ENCODE measurements around the gene OTUB1. TPM values are rescaled to one million over a fixed set of nuclear protein-coding genes. Genes with fewer than 3 reads are reported as not detected.

Gene OTUB1
- total and polyA plus RNA-seq, 2 experiments from 2014 or later: 119 to 269 TPM

DNA sequence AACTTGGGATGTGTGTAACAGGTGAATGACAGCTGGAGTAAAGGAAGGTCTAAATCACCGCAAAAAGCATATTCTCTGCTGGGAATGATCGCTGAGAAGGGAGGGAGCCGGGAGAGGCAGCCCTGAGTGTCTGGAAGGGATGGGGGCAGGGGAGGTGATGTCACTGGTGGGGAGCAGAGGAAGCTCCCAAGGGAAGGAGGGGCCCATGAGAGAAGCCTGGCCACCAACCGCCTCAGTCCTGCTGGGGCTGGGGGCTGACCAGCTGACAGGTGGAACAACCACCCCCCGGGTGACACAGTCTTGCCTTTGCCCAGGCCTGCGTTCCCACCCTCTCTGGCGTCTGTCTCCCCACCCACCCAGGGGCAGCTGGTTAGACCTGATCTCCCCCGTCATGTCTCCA, 43.5 kb downstream of the OTUB1 start:
- Histone ChIP-seq H3K36me3 (no peaks in the 10 kb centered on the region), H3K9me3 (ENCODE audit: low read depth) (no peaks in the 10 kb centered on the region), H3K4me3 (no peak overlapping the region), H3K27me3 (peaks cover 23% of the 10 kb centered on the region), H3K4me1 (ENCODE audit: low read depth) (peaks cover 11% of the 10 kb centered on the region), H3K27ac (no peak overlapping the region)
- no peak for DNase-seq (ENCODE audit: low read depth in 1 of 2, low spot score in 1 of 2)
- TF ChIP-seq, protein P1, sequence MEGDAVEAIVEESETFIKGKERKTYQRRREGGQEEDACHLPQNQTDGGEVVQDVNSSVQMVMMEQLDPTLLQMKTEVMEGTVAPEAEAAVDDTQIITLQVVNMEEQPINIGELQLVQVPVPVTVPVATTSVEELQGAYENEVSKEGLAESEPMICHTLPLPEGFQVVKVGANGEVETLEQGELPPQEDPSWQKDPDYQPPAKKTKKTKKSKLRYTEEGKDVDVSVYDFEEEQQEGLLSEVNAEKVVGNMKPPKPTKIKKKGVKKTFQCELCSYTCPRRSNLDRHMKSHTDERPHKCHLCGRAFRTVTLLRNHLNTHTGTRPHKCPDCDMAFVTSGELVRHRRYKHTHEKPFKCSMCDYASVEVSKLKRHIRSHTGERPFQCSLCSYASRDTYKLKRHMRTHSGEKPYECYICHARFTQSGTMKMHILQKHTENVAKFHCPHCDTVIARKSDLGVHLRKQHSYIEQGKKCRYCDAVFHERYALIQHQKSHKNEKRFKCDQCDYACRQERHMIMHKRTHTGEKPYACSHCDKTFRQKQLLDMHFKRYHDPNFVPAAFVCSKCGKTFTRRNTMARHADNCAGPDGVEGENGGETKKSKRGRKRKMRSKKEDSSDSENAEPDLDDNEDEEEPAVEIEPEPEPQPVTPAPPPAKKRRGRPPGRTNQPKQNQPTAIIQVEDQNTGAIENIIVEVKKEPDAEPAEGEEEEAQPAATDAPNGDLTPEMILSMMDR (IDR thresholded peaks at IDR 0.05; ENCODE audit: low read depth, low read length): no peak

DNA sequence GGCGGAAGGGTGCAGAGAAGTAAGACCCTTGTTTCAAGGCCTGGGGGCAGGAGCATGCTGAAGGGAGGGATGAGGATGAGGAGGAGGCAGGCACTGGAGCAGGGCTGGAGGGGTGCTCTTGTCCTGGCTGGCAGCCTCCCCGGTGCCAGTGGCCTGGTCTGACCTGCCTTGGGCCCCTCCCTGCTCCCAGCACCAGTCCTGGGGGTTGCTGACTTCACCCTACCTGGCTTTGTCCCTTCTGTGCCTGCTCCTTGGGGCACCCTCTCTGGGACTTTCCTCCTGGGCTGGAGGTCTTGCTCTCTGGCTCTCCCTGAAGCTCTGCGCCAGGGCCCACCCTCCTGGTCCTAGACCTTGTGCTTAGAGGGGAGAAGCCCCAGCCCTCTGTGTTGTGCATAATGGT, 44.8 kb downstream of the OTUB1 start:
- TF ChIP-seq, protein P1 (IDR thresholded peaks at IDR 0.05; ENCODE audit: low read depth, low read length): no peak
- peaks cover 32% of the 10 kb centered on the region for H3K27me3 ChIP-seq
- no peak overlapping the region for H3K27ac ChIP-seq
- H3K36me3 ChIP-seq: no peaks in the 10 kb centered on the region
- no peak for DNase-seq (ENCODE audit: low read depth in 1 of 2, low spot score in 1 of 2)
- H3K4me1 ChIP-seq (ENCODE audit: low read depth): peaks cover 7% of the 10 kb centered on the region
- H3K4me3 ChIP-seq: no peak overlapping the region
- H3K9me3 ChIP-seq (ENCODE audit: low read depth): no peaks in the 10 kb centered on the region

DNA sequence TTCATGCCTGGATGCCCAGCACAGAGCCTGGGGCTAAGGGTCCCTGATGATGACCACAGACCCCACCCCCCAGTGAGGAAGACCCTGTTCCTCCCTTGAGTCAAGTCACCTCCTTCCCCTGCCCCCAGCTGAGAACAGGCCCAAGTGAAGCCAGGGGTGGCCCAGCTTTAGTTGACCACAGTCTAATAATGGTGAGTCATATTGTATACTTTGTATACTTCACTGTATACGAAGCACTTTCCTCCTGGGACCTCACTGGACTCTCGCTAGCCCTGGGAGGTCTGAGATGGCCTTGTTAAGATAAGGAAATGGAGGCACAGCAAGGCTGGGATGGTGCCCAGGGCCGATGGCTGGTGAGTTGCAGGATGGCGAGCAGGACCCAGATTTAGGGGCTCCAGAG, 45.8 kb downstream of the OTUB1 start:
- Histone ChIP-seq H3K4me3 (no peak overlapping the region), H3K27me3 (peaks cover 43% of the 10 kb centered on the region), H3K9me3 (ENCODE audit: low read depth) (no peaks in the 10 kb centered on the region), H3K27ac (no peak overlapping the region), H3K4me1 (ENCODE audit: low read depth) (peaks cover 12% of the 10 kb centered on the region), H3K36me3 (no peaks in the 10 kb centered on the region)
- DNase-seq (ENCODE audit: low read depth in 1 of 2, low spot score in 1 of 2): peak in 1 of 2 donors; percentile 14
- TF ChIP-seq, protein P1 (IDR thresholded peaks at IDR 0.05; ENCODE audit: low read depth, low read length): no peak

DNA sequence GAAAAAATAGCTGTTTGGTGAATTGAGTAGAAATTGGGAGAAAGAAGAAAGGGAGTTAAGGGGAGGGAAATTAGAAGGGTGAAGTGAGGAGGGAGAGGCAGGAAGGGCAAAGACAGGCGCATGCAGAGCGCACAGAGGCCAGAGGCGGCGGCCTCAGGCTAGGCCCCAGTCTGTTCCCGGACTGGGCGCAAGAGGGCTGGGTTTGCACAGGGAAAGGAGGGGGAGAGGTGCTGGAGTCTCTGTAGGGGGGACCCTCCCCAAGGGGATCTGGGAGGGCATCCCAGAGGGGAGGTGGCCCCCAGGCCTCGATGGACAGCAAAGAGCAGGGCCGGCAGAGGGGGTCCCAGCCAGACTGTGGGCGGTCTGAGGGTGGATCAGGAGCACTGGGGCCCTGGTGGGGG, 48.2 kb downstream of the OTUB1 start:
- no peak overlapping the region for H3K27ac ChIP-seq
- peaks cover 10% of the 10 kb centered on the region for H3K4me1 ChIP-seq (ENCODE audit: low read depth)
- TF ChIP-seq, protein P1 (IDR thresholded peaks at IDR 0.05; ENCODE audit: low read depth, low read length): no peak
- no peak overlapping the region for H3K4me3 ChIP-seq
- H3K36me3 ChIP-seq: no peaks in the 10 kb centered on the region
- peaks cover 66% of the 10 kb centered on the region for H3K27me3 ChIP-seq
- H3K9me3 ChIP-seq (ENCODE audit: low read depth): no peaks in the 10 kb centered on the region
- DNase-seq (ENCODE audit: low read depth in 1 of 2, low spot score in 1 of 2): no peak

DNA sequence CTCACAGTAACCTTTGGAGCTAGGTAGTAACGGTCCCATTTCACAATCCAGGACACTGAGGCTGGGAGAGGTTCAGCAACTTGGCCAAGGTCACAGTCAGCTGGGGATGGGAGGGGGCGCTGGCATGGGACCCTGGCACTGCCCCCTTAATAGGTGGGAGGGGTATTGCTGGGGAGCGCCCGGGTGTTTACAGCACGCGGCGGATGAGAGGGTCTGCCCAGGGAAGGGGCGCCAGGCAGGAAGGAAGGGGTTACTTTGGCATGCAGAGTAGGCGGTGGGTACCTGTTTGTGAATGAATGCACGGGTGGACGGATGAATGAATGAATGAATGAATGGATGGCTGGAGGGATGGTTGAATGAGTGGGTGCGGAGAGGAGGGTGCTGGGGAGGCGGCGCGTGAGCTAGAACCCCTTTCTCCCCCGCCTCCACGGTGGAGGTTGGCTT, 48.9 kb downstream of the OTUB1 start:
- no peak overlapping the region for H3K27ac ChIP-seq
- no peaks in the 10 kb centered on the region for H3K9me3 ChIP-seq (ENCODE audit: low read depth)
- H3K36me3 ChIP-seq: no peaks in the 10 kb centered on the region
- DNase-seq (ENCODE audit: low read depth in 1 of 2, low spot score in 1 of 2): no peak
- TF ChIP-seq, protein P1 (IDR thresholded peaks at IDR 0.05; ENCODE audit: low read depth, low read length): no peak
- peaks cover 63% of the 10 kb centered on the region for H3K27me3 ChIP-seq
- H3K4me1 ChIP-seq (ENCODE audit: low read depth): peaks cover 10% of the 10 kb centered on the region
- peak overlapping the region; percentile 17 for H3K4me3 ChIP-seq

DNA sequence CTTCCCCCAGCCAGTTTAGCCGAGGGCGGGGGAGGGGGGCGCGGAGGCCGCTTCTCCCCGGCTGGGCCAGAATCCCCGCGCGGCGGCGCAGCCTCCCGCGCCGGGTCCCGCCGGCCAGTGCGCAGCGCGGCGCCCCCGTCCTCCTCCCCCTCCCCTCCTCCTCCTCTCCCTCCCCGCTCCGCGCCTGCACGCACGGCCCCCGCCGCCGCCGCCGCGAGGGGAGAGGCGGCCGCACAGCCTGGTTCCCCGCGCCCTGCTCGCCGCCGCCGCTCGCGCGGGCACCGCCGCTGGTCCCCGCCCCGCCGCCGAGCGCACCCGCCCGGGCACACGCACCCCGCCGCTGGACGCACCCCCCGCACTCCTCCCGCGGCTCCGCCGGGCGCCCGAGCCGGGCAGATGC, 49.3 kb downstream of the OTUB1 start, which contains the start of gene FLRT1:
FLRT1 (plus strand) TSS at position 356 of the 400 bp plus-strand sequence. CDS start 80,337 bp downstream, outside the sequence.
- H3K9me3 ChIP-seq (ENCODE audit: low read depth): no peaks in the 10 kb centered on the region

More for the DNA sequence above, 49.3 kb downstream of the OTUB1 start, which contains the start of gene FLRT1:
- Histone ChIP-seq H3K27me3 (peaks cover 63% of the 10 kb centered on the region), H3K27ac (no peak within 1 kb of the TSS), H3K4me1 (ENCODE audit: low read depth) (peaks cover 10% of the 10 kb centered on the region), H3K36me3 (no peaks in the 10 kb centered on the region), H3K4me3 (peak within 1 kb of the TSS; percentile 41)
- peak in 1 of 2 donors; percentile 41 for DNase-seq (ENCODE audit: low read depth in 1 of 2, low spot score in 1 of 2)
- TF ChIP-seq, protein P1 (IDR thresholded peaks at IDR 0.05; ENCODE audit: low read depth, low read length): no peak
